ENCODE results near the gene LCE2D.
"Not testable (repeated sequence)": the region's sequence is repeated elsewhere in the genome, so short reads cannot be mapped to it uniquely, and the experiment has no call there.

LCE2D gene

GRCh38 chr1:152658649-152659048, 4.5 kb upstream of the LCE2D start:
- TF ChIP-seq CTCF (IDR thresholded peaks at IDR 0.05; ENCODE audit: extremely low read depth, missing control alignments) = no peak
- no peak for DNase-seq (ENCODE audit: low spot score)

- DNase-seq (ENCODE audit: low spot score) = not testable (repeated sequence)
Measured at GRCh38 chr1:152666171-152666570, 3.0 kb downstream of the LCE2D start.

GRCh38 chr1:152667648-152668047, 4.5 kb downstream of the LCE2D start:
- no peak for TF ChIP-seq CTCF (IDR thresholded peaks at IDR 0.05; ENCODE audit: extremely low read depth, missing control alignments)
- no peak for DNase-seq (ENCODE audit: low spot score)

GRCh38 chr1:152673016-152673415, 9.8 kb downstream of the LCE2D start:
- TF ChIP-seq CTCF (IDR thresholded peaks at IDR 0.05; ENCODE audit: extremely low read depth, missing control alignments) = no peak
- DNase-seq (ENCODE audit: low spot score) = no peak

GRCh38 chr1:152674983-152675382, 11.8 kb downstream of the LCE2D start, which contains the start of gene LCE2C:
TSS of gene LCE2C (plus strand) at chr1:152675279. CDS start at chr1:152676016, 737 bp downstream.
- DNase-seq (ENCODE audit: low spot score) = not testable (repeated sequence)

GRCh38 chr1:152679459-152679858, 16.3 kb downstream of the LCE2D start:
- no peak for TF ChIP-seq CTCF (IDR thresholded peaks at IDR 0.05; ENCODE audit: extremely low read depth, missing control alignments)
- DNase-seq (ENCODE audit: low spot score) = no peak

GRCh38 chr1:152681616-152682015, 18.4 kb downstream of the LCE2D start:
- no peak for TF ChIP-seq CTCF (IDR thresholded peaks at IDR 0.05; ENCODE audit: extremely low read depth, missing control alignments)
- DNase-seq (ENCODE audit: low spot score) = no peak

- no peak for DNase-seq (ENCODE audit: low spot score)
- TF ChIP-seq CTCF (IDR thresholded peaks at IDR 0.05; ENCODE audit: extremely low read depth, missing control alignments) = no peak
Measured at GRCh38 chr1:152683846-152684245, 20.7 kb downstream of the LCE2D start.

- DNase-seq (ENCODE audit: low spot score) = not testable (repeated sequence)
Measured at GRCh38 chr1:152685823-152686222, 22.6 kb downstream of the LCE2D start, which contains the start of gene LCE2B. TSS of gene LCE2B (plus strand) at chr1:152686123. CDS start at chr1:152686844, 721 bp downstream.

All from GM20000 (cell line).